Stimulated activated CD8-positive, alpha-beta memory T cell treated with anti-CD3 and anti-CD28 coated beads, Interleukin-4, amount 100 ng/mL, for 24 hours (primary cell): Measurements from ENCODE around the gene FIBCD1.

Experiments
- DNase-seq: peaks from one replicate; pipeline ENCODE4 v3.0.0-alpha.2; 2020; ENCODE audit warnings: low read depth

Gene FIBCD1

DNA sequence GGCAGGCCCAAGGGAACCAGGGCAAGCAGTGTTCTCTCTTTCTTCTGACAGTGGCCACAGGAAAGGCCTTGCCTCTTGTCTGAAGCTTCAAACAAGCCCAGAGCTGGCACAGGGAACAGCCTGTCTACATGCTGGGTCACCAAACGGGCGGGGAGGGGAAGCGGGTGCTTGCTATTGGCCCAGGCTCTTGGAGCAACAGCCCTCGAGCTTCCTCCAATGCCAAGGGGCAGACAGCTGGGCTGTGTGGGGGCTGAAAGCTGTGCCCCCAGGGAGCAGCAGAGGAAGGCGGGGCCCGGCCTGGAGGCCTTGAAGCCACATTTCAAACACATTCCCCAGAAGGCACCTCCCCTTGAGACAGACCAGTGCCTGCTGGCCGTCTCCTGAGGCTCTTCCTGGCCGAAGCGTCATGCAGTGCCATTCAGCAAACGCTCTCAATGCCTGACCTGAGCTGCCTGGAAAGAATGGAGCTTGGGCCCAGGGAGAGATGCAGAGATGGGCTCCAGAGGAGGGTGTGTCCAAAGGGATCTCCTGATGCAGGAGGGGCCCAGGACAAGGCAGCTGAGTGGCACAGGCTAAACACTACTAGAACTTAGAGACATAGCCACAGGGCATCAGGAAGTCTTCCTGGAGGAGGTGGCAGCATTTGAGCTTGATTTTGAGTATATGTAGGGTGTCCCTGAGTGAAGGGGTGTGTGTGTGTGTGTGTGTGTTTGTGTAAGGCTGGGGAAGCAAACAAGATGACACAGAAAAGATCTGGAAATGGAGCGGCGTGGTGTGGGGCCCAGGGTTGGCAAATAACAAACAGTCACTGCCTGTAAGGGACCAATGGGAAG, 2.5 kb downstream of the FIBCD1 start:
- no peak for DNase-seq

DNA sequence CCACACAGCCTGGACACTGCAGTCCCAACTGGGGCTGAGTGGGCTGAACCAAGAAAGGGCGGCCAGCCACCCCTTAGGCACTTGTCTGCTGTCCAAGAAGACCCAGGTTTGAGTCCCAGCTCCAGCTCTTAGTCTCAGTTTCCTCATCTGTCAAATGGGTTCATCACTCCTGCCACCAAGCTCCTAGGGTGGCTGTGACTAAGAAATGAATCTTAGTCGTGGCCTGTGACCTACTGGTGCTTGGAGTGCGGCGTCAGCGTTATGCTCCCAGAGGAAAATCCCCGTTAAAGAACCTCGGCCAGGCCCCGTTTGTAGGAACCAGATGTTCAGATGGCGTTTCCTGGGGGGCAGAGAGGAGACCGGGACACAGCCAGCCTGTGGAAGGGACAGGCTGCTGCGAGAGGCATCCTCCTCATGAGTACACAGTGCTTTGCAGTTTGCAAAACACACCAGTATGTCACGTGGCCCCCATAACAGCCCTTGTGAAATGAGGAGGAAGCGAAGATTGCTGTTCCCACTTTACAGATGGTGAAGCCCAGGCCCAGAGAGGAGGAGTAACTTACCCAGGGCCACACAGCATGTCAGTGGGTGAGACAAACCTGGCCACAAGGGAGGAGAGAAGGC, 3.3 kb downstream of the FIBCD1 start:
- no peak for DNase-seq

DNA sequence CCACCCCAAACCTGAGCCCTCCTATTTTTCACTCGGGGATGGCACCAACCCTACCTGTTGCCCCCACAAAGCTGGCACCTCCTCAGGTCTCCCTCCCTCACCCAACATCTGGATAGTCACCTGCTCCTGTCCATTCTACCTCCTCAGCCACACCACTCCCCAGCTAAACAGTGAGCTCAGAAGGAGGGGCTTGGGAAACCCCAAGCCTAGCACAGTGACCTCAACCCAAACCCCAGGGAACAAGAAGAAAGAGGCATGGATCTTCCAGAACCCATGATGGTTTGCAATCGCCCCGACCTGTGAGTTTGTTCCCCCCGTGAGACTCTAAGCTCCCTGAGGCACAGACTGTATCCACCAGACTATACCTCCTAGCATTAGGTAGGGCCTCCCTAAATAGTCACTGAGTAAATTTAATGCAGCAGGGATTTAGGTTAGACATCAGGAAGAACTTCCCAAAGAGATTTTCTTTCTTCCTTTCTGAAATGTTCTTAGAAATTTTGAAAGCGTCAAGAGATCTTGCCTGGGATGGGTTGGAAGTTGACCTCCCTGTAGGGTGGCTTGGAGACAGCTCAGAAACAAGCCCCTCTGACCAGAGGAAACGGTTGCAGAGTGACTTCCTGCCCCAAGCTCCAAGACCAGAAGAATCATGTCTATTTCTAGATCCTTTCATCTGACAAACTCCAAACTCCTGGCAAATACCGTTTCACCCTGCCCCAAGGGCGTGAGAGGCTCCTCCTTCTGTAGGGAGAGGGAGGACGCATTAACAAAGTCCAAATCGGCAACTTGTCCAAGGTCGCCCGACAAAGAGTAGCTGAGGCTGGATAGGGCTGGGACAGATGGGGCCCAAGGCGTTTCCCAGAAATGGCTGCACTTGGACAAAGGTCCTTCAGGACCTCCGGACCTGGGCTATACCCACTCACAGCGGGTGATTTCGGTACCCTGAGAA, 4.1 kb downstream of the FIBCD1 start:
- DNase-seq = no peak

DNA sequence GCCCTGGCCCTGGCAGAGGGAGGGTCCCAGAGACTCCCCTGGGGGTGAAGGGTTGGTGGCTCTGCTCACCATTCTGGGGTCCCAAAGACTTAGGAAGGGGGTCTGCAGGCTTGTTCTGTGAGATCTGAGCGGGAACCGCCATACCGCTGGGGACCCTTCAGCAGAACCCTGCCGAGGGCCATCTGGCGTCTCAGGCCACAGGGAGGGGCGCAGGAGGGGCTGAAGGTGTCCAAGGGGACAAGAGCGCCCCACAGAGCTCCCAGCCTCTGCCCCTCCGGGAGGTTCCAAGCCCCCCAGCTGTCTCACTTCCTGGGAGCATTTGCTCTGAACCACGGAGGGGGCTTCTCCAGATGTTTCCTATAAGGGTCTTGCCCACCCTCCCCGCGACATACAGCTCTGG, 4.8 kb downstream of the FIBCD1 start:
- DNase-seq = no peak

DNA sequence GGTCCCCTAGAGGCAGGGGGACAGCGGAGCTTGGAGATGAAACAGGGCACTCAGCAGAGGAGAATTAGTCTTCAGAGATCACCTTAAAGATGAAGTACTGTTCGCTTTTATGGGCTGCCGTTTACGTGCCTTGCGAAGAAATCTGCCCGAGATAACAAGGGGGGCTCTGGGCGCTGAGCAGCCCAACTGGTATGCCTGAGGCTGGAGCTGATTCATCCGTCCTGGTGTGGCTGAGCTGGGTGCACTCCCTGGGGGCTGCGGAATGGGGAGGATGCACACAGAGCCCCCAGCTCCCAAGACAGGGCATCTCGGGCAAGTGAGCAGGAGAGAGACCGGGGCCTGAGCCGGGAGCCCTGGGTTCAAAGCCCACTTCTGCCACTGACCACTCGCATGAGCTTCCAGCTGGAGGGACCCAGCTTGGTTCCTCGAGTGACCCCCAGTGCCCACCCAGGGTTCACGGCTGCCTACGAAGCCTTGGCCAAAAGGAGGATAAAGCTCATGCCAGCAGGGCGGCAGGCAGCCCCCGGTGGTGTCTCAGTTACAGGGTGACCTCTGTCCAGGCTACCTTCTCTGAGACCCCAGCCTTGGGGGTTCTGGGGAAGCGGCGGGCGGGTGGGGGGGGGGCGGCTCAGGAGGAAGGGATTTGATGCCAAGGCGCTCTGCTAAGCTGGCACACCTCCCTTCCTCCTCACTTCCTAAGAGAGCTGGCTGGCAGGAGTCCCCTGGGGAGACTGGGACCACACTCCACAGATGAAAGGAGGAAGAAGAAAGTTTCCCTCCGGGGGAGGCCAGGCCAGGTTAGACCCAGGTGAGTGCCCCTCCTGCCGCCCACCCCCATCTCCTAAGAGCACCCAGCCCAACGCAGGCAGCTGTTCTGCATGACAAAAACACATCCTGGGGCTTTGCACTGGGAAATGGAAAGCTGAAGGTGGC, 5.7 kb downstream of the FIBCD1 start:
- no peak for DNase-seq

DNA sequence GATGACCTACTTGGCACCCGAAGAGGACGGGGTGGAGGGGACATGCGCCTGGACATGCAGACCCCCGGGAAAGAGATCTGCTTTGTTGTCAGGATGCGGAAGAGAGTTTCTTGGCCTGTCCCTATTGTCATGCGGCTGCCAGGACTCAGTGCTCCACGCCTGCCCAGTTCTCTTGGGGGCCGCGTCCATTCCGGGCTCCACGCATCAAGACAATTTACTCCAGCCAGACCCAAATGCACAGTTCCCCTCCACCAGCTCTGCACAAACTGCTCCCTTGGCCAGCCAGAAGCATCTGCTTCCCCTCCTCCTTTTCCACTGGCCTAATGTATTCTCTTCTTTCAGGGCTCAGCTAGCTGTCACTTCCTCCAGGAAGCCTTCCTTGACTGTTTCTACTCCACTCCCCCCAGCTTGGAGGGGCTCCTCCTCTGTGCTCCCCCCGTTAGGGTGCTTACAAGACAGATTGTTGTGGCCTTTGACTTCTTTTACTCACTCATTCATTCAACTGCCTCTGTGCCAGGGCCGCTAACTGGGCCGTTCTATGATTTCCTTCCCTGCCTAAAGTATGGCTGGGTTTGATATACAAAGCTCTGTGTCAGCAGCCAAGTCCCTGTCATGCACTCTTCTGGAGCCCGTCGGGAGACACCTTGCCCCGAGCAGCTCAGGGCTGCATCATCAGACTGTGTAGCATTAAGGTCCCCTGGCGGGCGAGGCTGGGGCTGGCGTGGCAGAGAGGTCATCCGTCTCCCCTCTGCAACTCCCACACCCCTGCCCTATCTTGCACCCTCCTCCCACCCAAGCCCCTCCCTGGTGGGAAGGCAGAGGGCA, 6.6 kb downstream of the FIBCD1 start:
- no peak for DNase-seq

DNA sequence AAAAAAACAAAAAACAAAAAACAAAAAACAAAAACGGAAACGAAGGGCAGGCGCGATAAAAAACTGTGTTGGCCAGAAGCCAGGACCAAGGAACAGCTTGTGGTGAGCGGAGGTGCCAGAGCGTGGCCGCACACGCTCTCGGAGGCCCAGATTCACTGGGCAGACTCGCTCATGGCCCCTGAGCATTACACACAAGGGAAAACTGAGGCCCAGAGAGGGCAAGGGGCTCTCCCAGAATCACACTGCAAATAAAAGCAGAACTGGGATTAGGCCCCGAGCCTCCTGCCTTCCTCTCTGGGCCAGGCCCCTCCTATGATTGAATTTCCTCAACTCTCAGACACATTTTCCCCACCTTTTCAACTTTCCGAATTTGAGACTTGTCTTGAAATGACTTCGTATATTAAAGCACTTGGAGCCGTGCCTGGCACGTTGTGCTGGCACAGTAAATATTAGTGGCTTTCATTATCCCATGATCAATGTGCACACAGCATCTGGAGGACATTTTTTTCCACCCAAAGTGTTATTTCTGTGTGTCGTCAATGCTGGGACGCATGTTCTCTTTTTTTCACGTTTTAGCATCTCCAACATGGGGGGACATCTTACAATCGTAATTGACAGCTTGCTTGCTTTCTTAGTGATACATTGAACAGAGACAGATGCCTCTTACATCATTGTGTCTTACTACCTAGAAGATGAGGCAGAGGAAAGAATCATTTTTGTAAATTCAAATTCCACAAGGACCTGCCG, 7.4 kb downstream of the FIBCD1 start:
- DNase-seq = no peak

DNA sequence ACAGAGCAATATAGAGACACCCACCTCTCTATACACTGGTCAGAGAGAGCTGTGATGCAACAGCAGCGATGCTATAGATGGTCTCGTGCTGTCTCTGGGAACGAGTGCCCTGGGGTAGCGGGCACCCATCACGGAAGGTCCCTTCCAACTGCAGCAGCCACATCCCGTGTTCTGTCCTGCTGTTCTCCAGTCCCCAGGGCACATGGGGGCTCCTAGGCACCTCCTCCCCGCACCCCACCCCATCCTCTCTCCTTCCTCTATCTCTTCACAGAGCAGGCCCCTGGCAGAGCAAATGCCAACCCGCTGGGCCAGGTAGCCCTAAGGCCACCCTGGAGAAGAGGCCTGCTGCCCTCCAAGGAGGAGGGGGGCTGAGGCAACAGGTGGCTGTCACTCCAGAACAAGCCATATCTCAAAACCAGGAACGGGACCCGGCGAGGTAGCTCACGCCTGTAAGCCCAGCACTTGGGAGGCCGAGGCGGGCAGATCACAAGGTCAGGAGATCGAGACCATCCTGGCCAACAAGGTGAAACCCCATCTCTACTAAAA, 8.2 kb downstream of the FIBCD1 start:
- no peak for DNase-seq

DNA sequence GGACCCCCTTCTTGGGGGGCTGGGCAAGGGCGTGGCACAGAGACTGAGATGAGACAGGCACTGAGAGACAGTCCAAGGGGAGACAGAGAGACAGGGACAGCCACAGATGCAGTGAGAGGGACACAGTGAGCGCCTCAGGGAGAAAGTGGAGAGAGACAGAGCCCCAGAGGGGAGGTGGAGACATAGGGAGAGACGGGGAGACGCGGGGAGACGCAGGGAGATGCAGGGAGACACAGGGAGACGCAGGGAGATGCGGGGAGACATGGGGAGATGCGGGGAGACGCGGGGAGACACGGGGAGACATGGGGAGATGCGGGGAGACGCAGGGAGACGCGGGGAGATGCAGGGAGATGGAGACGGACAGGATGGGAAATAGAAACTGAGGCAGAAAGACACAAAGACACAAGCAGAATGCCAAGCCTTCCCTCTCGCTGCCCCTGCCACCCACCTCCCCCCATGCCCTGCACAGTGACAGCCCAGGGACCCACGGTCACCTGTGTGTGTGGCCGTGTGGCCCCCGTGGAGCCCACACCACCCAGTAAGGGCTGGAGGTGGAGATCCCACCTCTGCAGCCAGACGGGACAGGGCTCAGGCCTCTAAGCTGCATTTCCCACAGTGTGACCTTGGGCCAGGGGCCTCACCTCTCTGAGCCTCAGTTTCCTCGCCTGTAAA, 8.8 kb downstream of the FIBCD1 start:
- no peak for DNase-seq

DNA sequence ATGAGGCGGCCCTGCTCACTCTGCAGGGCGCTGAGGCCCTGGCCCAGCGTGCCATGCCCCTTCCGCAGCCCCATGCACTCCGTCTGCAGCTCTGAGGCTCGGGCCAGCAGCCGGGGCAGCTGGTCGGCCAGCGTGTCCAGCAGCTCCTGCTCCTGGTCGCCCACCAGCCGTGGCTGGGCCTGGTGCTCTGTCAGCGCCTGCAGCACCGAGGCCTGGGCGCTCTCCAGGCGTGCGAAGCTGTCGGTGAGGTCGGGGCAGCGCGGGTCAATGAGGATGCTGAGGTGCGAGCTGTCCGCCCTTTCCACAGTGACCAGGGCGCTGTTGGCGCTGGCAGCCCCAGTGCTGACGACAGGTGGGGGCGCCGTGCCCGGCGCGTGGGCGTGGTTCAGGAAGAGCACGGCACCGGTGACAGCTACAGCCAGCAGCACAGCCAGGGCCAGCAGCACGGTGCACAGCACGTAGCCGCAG, 9.4 kb downstream of the FIBCD1 start:
- no peak for DNase-seq

DNA sequence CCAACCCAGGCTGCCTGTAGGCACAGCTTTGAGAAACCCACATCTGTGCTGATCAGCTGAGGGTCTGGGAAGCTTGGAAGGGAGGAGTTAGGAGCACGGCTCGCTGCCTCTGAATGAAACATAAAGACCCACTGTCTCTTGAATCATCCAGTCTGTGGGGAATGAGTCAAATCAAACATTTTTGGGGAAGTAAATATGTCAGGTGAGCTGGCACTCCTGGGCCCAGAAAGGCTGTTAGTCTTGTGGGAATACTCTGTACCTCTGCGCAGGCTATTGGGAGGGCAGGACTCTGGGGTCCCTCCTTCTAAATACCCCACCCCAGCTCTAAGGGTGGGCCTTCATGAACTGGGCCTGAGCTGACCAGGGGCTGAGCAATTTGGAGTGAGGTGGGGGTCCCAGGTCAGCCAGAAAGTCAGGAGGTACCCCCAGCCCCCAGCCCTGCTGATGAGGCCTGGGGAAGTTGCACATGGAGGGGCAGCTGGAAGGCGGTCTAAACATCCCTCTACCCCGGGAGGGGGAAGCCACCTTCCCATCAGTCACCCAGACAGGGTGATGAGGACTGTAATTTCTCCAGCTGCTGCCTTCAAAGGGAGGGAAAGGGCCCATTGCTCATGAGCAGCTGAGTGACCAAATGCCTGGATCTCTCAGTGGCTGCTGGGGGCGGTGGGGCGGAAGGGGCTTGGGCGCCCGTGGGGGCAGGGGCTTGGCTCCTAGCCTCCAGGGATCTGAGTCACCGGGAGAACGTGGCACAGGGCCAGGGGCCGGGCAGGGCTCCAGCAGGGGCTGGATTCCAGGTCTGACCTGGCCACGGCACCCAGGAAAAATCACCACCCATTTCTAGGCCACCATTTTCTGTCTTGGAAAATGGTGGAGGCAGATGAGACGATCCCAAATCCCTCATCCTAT, 10.8 kb downstream of the FIBCD1 start:
- DNase-seq = no peak

DNA sequence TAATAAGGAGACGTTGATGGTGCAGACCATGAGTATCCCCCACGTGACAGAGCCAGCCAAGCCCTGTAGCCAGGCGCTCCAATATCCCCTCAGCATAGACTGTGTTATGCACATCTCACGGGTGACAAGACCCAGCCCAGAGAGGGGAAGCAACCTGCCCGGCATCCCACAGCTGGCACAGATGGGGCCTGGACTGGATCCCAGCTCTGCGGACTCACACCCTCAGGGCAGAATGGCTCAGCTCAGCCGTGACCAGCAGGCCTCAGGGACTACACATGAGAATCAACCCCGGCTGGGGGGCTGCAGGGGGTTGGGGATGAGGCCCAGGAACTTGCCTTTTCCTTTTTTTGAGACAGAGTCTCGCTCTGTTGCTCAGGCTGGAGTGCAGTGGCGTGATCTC, 11.7 kb downstream of the FIBCD1 start:
- DNase-seq = no peak

DNA sequence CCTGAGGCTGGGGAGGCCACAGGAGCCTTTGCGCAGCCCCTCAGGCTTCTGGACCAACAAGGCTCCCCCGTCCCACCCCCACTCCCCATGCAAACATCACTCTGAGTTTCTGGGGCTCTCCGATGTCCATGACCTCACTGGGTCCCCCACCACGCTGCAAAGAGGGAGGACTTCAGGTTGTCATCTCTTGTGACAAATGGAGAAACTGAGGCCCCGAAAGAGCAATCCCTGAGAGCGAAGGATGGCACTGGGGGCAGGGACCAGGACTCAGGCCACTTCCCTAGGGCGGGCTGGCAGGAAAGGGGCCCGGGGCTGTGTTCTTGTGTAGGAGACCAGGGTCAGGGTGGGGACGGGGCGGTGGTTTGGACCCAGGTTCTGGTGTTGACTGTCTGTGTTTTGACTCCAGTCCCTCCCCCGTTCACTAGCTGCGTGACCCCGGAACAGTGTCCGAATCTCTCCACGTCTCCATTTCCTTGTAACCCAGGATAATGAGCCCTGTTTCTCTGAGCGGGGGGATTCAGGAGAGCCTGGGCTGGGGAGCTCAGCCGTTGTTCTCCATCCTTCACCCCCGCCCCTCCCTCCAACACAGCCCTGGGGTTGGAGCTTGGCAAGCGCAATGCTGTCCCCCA, 13.9 kb downstream of the FIBCD1 start:
- DNase-seq = no peak

DNA sequence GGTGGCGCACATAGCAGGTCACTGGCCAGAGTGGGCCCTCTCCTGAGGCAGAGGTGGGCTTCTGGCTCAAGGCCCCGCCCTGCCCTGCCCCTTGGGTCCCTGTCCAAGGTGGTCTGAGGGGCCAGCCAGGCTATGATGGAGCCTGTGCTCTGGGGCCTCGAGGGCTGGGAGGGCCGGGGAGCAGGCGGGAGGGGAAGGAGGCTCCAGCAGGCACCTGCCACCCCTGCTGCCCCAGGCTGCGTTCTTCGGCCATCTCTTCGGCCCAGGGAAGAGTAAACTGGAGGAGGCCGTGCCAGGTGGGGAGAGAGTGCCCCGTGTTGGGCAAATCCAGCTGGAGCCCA, 14.6 kb downstream of the FIBCD1 start:
- DNase-seq = no peak

DNA sequence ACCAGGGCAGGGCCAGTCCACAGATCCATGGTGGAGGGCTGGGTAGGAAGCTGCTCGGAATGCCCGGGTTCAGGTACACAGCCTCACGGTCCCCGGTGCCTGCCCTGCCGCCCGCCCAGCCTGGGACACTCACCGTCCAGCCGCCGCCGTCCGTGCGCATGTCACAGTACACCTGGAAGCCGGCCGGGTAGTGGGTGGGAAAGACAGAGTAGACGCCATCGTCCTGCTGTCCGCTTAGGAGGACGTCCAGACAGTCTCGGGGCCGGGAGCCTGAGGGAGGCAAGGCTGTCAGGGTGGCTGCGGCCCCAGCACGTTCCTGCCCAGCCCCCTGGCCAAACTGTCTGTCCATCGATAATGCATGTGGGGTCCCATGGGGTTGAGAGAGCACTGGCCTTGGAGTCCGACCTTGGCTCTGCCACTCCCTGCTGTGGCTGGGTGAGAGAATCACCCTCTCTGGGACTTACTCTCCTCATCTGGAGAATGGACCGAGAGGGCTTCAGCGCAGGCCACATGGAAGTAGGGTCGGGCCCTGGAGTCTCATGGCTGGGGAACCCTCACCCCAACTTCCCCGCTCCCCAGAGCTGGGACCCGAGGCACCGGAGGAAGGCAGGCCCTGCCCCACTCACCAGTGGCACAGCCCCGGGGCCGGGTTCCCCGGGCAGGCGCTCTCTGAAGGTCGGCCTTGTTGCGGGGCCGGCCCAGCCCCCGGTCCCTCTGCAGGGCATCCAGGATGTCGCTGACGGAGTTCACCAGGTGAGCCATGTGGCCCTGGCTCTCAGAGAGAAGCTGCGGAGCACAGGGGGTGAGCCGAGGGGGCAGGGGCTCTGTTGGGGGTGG, 15.2 kb downstream of the FIBCD1 start:
- no peak for DNase-seq

DNA sequence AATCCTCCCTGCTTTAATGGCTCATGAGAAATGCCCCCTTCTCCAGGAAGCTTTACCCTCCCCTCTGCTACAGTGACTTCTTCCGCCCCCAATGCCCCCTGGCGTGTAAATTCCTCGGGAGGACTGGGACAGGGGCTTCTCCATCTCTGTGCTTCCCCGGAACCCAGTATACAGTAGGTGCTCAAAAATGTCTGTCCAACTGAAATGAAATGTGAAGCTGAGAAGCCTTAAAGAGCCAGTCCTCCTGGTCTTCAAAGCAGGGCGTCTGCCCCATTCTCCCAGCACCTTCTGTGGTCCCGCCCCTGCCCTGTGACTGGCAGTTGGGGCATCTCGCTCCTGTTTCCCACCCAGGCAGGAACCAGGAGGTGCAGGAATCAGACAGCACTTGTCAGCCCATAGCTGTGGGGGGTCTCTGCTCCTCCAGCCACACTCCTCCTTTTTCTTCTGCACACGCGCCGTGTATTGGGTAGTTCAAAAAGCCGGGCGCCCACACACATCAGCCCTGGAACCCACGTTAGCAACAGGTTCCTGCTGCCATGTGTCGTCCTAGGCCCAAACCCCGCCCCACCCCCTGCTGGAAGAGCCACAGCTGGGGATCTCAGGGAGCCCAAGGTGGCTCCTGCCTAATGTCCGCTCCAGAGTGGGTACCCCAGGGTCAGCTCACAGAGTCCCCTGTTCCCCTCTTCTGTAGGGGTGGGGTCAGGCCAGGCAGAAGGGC, 16.0 kb downstream of the FIBCD1 start:
- no peak for DNase-seq
